HepG2 (cell line): ENCODE data around the gene STBD1.

Source experiments
- BHLHE40 ChIP-seq: IDR thresholded peaks from 2 replicates; pipeline ENCODE4 v1.6.1; 2011; ENCODE audit warnings: low read length, improper control_type of control experiment
- CTCF ChIP-seq: sonication (generic); formaldehyde crosslinking; IDR thresholded peaks from 2 replicates; pipeline ENCODE4 v1.5.0; 2020; ENCODE audit warnings: mild to moderate bottlenecking, missing genetic modification reagents, moderate library complexity
- EP300 ChIP-seq, 3 experiments: sonication (generic) in 1 of 3; formaldehyde crosslinking in 1 of 3; IDR thresholded peaks; 2 replicates each; pipeline versions ENCODE4 v1.5.1 to v1.6.1; 2011 to 2020; ENCODE audit warnings: low read depth in 2 of 3, low read length in 2 of 3, borderline replicate concordance in 1 of 3, improper control_type of control experiment in 1 of 3, mild to moderate bottlenecking in 1 of 3, missing genetic modification reagents in 1 of 3, moderate library complexity in 1 of 3
- EZH2 ChIP-seq: conservative IDR thresholded peaks from 2 replicates; pipeline ENCODE4 v1.6.1; 2012; ENCODE audit warnings: mild to moderate bottlenecking, low read depth, low read length, moderate library complexity
- NR3C1 ChIP-seq: sonication (generic); formaldehyde crosslinking; IDR thresholded peaks from 2 replicates; pipeline ENCODE4 v1.4.0; 2020; ENCODE audit warnings: missing genetic modification reagents
- TBL1XR1 ChIP-seq: fragments of 150-350 bp; IDR thresholded peaks from 2 replicates; pipeline ENCODE4 v1.6.1; 2014; ENCODE audit warnings: borderline replicate concordance, low read length; ENCODE audit not compliant: partially characterized antibody
- ZBTB49 ChIP-seq: sonication (generic); formaldehyde crosslinking; IDR thresholded peaks from 2 replicates; pipeline ENCODE4 v1.4.0; 2020; ENCODE audit warnings: missing genetic modification reagents, borderline replicate concordance
- ZMYM3 ChIP-seq: sonication (generic); formaldehyde crosslinking; IDR thresholded peaks from 2 replicates; pipeline ENCODE4 v1.5.1; 2020; ENCODE audit warnings: mild to moderate bottlenecking, missing genetic modification reagents
- TF ChIP-seq, protein P1 (sequence below): sonication (generic); formaldehyde crosslinking; IDR thresholded peaks from 2 replicates; pipeline ENCODE4 v1.4.0; 2020; ENCODE audit warnings: mild to moderate bottlenecking, missing genetic modification reagents
- TF ChIP-seq, protein P2 (sequence below): sonication (generic); formaldehyde crosslinking; IDR thresholded peaks from 2 replicates; pipeline ENCODE4 v1.5.1; 2020; ENCODE audit warnings: mild to moderate bottlenecking, moderate library complexity, missing genetic modification reagents

GRCh38 chr4:76298227-76298626 lies 8.3 kb upstream of the STBD1 start:
- TF ChIP-seq ZMYM3 (CRISPR knock-in tag), result no peak
- TF ChIP-seq, protein P1, sequence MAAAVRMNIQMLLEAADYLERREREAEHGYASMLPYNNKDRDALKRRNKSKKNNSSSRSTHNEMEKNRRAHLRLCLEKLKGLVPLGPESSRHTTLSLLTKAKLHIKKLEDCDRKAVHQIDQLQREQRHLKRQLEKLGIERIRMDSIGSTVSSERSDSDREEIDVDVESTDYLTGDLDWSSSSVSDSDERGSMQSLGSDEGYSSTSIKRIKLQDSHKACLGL, result no peak
- no peak for TF ChIP-seq EP300 (IDR thresholded peaks at IDR 0.05; ENCODE audit: low read depth in 2 of 2, low read length in 2 of 2)
- TF ChIP-seq EP300 (CRISPR knock-in tag; IDR thresholded peaks at IDR 0.05; ENCODE audit: borderline replicate concordance), result no peak
- TF ChIP-seq TBL1XR1, result no peak
- no peak for TF ChIP-seq CTCF
- TF ChIP-seq, protein P2, sequence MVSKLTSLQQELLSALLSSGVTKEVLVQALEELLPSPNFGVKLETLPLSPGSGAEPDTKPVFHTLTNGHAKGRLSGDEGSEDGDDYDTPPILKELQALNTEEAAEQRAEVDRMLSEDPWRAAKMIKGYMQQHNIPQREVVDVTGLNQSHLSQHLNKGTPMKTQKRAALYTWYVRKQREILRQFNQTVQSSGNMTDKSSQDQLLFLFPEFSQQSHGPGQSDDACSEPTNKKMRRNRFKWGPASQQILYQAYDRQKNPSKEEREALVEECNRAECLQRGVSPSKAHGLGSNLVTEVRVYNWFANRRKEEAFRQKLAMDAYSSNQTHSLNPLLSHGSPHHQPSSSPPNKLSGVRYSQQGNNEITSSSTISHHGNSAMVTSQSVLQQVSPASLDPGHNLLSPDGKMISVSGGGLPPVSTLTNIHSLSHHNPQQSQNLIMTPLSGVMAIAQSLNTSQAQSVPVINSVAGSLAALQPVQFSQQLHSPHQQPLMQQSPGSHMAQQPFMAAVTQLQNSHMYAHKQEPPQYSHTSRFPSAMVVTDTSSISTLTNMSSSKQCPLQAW (CRISPR knock-in tag), result no peak
- TF ChIP-seq ZBTB49 (CRISPR knock-in tag), result no peak
- TF ChIP-seq EZH2, result no peak
- no peak for TF ChIP-seq NR3C1 (CRISPR knock-in tag)
- no peak for TF ChIP-seq BHLHE40
